ENCODE measurements around the gene CDK15.
A peak's percentile ranks its signal among the peaks of the same experiment; 100 is the strongest.
"Not testable (repeated sequence)": the region's sequence is repeated elsewhere in the genome, so short reads cannot be mapped to it uniquely, and the experiment has no call there.

Gene CDK15

DNA sequence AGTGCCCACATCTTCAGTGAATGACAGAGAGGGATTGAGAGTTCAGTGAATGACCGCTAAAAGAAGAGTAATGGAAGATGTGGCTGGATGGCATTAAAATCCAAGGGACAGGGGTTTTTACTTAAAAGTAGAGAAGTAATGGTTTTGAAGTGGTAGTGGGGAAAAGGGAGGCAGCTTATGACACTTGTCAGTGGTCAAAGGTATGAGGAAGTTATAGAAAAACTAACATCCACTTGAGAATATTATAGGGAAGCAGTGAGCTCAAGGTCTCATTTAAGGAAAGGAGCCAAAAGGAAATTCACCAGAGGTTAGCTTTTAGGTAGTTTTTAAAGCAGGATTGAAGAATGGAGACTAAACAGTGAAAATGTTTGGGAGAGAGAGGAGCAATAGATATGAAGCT, 24.3 kb downstream of the CDK15 start:
- peak; percentile 39 for DNase-seq (ENCODE audit: low spot score)

DNA sequence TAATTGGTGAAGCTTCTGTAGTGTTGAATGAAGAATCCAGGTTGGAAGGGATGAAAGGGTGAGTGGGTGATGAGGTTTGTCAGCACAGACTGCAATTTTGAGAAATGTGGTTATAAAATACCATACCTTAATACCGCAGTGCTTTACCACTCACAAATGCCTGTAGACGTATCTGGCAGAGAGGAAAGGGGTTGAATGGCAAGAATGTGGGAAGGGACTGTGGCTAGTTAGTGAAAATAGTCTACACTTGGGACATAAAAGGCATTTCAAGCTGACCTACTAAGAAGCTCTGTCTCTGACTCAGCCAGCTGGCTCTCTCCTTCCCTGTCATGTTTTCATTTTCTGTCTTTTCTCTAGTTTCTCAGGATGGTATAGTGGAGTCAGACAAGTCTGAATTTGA, 25.1 kb downstream of the CDK15 start:
- DNase-seq (ENCODE audit: low spot score), result peak; percentile 39

DNA sequence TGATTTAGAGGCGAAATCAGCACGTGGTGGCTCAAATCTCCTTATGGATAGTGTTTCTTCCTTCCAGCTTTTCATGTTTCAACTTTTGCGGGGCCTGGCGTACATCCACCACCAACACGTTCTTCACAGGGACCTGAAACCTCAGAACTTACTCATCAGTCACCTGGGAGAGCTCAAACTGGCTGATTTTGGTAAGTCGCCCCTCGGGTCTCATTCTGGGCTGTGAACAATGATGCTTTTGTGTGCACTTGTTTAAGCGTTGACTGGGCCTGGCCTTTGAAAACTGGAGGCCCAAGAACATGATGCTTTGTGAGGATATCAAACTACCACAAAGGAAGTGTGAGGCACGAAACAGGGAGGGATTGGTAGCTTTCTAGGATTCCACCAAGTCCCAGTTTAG, 27.4 kb downstream of the CDK15 start:
- no peak for DNase-seq (ENCODE audit: low spot score)

DNA sequence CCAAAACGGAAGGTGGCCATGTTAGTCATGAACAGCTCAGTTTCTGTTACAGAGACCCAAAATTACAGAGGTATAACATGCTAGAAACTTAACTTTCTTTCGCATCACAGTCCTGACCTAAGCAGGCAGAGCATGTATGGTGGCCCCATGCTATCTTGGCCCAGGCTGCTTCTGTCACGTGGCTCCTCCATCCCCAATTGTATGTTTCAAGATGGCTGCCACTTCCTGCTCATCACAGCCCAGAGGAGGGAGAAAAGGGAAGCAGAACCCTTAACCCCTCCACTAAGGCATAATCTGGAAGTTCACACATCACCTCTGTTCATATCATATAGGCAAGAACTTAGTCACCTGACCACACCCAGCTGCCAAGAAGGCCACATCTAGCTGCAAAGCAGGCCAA, 28.7 kb downstream of the CDK15 start:
- no peak for DNase-seq (ENCODE audit: low spot score)

DNA sequence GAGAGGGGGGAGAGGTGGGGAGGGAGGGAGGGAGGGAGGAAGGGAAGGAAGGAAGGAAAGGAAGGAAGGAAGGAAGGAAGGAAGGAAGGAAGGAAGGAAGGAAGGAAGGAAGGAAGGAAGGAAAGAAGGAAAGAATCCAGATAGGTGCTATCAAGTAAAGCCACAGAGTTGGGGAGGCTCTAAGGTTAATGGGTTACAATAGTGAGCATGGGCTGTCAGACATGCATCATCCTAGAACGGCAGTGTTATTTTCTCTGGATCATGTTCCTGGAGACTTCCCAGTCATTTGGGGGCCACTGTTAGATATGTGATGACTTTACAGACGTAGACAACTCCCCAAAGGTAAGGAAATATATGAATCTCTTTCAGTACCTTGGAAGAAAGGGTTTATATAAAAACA, 31.1 kb downstream of the CDK15 start:
- DNase-seq (ENCODE audit: low spot score), result no peak

DNA sequence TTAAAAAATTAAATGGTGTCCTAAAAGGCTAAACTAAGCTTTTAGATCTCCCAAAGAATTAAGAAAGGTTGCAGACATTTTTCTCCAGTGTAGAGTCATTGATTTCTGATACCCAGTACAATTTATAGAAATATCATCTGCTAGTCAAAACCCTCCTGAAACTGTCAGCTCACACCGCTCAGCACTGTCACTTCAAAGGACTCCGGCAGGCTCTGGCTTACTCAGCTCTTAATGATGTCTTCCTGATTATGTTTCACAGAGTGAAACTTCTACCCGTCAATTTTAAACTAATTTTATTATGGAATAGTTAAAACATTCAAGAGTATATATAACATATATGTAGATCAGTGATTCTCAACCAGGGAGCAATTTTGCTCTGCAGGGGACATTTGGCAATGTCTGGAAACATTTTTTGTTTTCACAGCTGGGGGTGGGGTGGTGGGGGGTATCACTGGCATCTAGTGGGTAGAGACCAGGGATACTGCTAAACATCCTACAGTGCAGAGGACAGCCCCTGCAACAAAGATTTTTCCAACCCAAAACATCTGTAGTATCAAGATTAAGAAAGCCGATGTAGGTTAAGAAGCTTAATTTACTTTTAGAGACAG, 31.6 kb downstream of the CDK15 start:
- DNase-seq (ENCODE audit: low spot score), result peak; percentile 23

DNA sequence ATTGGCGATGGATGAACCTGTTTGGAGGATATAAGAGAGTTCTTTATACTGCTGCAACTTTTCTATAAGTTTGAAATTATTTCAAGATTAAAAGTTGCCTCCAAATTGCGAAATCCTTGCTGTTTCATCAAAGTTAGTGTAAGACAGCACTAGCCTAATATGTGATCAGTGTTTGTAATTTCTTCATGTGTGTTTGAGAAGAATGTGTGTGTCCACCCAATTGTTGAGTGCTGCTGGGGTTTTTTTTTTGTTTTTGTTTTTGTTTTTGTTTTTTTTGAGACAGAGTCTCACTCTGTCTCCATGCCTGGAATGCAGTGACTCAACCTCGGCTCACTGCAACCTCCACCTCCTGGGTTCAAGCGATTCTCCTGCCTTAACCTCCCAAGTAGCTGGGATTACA, 33.4 kb downstream of the CDK15 start:
- DNase-seq (ENCODE audit: low spot score), result peak; percentile 64

DNA sequence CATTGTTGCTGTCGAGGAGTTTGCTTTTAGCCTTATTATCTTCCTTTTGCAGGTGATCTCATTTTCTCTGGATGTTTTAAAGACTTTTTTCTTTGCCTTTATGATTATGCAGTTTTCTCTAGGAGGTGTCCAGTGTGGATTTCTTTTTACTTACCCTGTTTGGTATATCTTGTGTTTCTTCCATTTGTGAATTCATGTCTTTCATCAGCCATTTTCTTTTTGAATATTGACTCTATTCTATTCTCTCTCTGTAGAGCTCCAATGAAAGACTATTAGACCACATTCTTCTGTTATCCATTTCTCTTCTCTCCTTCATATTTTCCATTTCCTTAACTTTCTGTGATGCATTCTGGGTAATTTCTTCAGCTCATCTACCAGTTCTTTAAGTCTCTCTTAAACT, 34.4 kb downstream of the CDK15 start:
- no peak for DNase-seq (ENCODE audit: low spot score)

DNA sequence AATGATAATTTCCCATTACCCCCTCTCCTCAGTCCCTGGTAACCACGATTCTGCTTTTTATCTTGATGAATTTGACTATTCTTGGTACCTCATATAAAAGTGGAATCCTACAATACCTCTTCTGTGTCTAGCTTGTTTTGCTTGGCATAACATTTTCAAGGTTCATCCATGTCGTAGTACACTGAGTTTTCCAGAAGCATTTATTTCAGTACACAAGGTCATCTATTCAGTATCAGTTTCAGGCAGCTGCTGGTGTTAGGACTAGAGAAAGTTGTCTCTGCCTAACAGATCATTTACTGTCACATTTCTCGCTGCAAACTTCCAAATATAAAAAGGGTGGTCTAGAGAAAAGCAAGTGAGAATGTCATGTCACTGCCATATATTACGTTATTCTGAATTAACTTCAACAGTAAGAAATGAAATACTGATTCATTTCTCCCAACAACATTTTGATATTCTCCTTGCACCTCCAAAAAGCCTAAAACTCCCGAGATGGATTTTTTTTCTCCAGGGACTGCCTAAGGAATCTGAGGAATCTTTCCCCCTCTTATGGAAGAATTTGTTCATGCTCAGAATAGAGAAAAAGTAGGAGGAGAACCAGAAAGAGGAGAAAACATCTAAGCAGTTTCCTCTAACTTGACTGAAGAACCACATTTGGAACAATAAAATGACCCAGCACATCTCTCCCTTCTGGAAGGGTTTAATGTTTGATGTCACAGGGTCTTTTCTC, 36.0 kb downstream of the CDK15 start:
- DNase-seq (ENCODE audit: low spot score), result no peak

DNA sequence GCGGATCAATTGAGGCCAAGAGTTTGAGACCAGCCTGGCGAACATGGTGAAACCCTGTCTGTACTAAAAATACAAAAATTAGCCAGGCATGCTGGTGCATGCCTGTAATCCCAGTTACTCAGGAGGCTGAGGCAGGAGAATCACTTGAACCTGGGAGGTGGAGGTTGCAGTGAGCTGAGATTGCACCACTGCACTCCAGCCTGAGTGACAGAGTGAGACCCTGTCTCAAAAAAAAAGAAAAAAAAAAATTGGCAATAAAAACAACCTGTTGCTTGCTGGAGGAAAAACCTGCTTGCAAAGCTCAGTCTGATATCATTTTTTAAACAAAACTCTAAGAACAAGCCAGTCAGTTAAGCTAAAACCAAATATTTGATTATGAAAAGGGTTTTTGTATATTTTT, 38.6 kb downstream of the CDK15 start:
- not testable (repeated sequence) for DNase-seq (ENCODE audit: low spot score)

DNA sequence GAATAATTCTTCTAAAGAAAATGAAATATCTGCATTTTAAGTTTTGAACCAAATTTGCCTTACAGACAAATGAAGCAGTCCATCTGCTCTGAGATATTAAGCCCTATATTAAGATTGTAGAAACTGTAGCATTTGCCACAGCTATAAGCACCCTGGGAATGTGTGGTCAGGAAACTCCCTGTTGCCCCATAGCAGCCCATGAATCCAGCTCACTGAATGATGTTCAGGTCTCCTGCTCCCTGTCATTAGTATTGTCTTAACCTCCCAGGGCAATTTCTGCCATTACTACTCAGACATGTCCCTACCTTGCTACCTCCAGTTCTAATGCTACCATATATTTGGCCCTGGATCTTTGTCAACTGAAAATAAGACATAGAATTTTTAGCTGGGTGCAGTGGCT, 41.1 kb downstream of the CDK15 start:
- peak; percentile 65 for DNase-seq (ENCODE audit: low spot score)

DNA sequence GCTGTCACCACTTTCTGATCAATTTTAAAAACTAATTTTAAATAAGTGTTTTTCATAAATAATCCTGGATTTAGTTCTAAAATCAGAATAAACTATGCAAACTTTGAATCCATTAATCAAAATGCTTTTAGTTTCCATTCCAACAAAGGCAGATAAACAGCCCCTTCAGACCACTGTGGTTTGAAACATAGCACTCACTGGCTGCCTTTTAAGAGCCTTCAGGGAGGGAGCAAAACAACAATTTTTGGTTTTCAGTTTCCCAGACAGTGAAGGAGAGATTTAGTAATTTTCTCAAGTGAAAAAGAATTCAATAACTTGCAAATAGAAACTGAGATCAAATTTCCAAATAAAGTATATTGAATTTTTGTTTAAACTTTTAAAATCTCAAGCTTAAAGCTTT, 46.1 kb downstream of the CDK15 start:
- no peak for DNase-seq (ENCODE audit: low spot score)

DNA sequence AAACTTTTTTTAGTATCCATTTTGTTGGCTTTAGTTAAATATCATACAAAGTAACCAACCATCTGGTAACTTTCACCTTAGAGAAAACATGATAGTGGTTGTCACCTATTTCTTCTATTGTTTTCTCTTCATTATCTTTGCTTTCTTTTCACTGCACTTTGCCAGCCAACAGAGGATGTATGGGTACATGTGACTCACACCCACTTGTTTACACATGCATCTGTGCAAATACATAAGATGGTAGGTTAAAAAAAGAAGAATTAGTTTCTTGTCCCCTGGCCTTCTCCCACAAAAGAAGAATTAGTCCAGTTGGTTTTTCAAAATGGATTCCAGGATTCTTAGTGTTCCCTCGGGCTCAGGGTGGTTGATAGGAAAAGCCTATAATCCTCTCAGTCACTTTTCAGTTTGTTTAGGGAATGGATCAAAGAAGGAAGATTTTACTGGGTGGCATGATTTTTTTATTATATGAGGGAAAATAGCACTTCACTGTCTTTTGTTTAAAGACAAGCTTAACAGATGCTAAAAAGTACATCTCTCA, 46.6 kb downstream of the CDK15 start:
- DNase-seq (ENCODE audit: low spot score), result no peak

DNA sequence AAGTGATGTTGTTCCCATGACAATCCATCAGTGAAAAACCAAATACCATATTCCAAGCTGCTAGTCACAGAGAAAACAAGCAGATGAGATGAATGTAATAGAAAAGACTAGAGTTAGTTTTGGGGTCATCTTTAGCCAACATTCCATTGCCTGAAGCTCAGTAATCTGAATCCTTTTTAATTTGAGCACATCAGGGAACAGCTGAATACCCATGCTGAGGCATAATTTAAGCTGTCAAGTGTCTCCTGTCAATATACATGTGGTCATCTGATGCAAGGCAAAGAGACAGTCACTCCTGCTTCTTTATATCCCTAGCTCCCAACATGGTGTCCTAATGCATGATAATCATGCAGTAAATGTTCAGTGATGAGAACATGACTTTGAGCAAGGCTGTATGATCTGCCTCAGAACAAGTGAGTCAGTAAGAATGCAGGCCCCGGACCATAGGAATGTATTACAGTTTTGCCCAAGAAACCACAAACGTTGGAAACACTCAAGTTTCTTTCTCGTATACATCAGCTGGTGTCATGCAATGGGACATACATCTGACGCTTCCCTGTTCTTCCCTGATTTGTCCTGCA, 48.0 kb downstream of the CDK15 start:
- DNase-seq (ENCODE audit: low spot score), result peak; percentile 94

DNA sequence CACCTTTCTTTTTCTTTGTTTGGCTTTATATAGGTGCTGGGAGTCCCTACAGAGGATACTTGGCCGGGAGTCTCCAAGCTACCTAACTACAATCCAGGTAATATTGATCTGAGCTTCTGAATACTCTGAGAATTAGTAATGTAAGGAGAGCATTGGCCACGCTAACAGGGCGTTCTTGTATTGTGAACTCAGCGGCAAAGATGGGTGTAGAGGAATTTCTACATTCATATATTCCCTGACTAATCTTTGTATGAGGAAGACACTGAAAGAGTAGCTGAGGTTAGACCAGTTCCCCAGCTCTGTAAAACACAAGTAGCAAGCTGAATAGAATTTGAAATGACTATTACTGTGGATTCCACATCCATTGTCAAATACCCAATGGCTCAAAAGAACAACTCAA, 48.5 kb downstream of the CDK15 start:
- peak; percentile 53 for DNase-seq (ENCODE audit: low spot score)

DNA sequence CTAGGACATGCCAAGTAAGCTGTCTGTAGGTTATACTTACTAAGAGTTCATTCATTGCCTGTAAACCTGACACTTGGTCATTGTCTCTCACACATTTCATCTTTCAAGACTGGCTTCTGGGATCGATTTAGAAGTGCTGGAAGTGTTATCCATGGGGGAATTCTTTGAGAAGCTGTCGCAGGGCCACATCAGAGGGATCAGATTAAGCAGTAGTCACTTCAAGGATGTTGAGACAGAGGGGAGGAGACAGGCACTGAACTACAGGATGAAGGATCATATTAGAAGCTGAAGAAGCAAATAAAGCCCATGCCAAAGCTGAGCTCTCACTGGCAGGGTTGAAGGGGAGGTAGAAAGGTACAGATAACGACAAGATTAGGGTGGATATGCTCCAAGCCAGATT, 49.0 kb downstream of the CDK15 start:
- peak; percentile 10 for DNase-seq (ENCODE audit: low spot score)

DNA sequence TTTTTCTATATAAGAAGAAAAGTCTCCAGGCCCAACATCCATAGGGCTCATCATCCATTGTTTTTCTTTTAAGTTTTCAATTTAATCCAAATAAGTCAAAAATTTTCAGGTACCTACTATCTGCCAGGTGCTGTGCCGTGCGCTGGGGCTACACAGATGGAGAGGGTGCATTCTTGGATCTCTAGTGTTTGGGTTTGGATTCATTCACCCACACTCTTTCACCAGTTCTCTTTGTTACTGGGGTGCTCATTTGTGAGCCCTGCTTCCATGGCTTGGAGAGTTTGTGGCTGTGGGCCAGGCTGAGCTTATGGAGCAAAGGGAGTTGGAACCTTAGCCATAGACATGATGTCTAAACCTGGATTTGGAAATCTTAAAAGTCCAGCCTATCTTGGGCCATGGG, 51.0 kb downstream of the CDK15 start:
- no peak for DNase-seq (ENCODE audit: low spot score)

DNA sequence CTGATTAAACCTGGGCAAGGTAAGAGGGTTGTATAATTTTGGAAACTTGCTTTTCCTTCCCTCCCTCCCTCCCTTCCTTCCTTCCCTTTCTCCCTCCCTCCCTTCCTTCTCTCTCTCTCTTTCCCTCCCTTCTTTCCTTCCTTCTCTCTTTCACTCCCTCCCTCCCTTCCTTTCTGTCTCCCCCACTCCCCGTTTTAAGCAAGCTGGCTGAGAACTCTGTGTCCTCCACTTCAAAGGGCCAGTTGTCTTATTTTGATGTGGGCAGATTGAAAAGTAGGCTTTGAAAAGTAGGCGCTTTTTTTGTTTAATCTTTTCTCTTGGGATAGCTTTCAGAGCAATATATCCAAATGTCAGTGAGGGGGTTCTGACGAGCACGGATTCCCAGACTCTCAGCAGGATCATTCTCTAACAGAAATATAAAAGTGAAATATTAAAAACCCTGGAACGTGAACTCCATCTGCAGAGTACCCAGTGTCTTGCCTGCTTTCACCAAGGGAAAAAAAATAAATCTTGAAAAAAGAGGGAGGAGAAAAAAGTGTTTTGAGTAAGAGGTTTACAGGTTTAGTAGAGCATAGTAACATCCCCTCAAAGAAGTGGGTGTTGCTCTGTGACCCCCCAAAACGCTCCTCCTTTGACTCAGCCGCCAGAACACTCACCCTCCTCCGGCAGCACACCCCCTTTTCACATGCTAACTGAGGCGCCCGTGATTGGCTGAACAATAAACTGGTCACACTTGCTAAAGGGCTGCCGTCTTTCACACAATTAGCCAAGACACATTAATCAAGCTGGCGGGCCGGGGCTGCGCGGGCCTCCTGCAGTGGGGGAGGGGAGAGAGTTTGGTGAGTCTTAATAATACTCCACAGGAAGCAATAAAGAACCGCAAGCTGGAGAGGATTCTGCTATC, 52.2 kb downstream of the CDK15 start:
- DNase-seq (ENCODE audit: low spot score), result peak; percentile 51

DNA sequence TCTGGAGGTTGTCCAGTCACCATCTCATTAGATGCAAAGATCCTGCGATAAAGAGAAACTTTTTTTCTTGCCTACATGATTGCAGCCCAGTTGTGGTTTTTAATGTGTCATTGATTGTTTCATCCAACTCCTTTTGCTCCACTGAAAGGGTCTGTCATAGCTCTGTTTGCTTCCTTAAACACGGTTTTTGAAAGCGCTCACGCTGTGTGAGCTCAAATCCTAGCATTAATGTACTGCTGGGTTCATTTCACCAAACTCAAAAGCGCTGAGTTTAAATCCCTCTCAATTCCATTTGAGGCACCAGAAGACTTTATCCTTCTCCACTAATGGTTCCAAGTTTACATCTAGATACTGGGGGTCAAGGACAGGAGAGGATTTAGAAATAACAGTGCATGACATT, 53.6 kb downstream of the CDK15 start:
- peak; percentile 23 for DNase-seq (ENCODE audit: low spot score)

DNA sequence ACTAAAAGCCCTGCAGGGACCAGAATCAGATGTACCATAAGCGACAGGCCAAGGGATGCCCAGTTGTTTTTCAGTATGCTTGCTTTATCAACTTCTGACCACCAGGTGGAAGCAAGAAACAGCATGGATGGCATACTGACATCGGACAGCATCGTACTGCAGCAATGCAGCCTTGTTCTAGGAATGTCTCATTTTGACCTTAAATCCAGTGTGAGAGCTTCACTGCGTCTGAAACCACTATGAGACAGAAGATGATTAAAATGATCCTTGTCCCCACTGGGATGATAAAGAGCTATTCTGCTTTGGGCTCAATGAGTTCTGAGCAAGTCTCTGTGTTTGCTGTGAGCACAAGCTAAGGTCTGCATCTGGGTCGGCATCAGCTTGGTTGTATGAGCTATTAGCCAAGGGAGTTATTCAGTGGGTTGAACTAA, 54.3 kb downstream of the CDK15 start:
- DNase-seq (ENCODE audit: low spot score), result peak; percentile 78

DNA sequence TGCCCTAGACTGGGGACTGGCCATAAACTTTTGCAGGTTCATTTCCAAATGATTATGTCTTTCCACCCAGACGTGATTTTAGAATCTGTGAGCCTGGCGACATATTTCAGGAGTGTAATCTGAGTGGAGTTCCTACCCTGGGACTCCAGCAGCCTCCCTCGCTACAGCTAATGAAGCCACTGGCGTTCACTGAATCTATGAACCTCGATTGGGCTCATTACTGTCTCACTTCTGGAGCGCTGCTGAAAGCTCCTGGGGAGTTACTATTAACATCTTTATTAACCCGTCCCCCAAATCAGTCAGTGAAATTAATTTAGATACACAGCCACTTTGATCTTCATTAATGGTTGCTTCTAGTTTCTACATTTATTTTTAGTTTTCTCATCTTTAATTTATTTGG, 56.5 kb downstream of the CDK15 start:
- DNase-seq (ENCODE audit: low spot score), result no peak
